CD4-positive, alpha-beta T cell (primary cell): ENCODE data around the gene HSPB2. TPM values are rescaled to one million over a fixed set of nuclear protein-coding genes. Genes with fewer than 3 reads are reported as not detected.
A peak's percentile ranks its signal among the peaks of the same experiment; 100 is the strongest.

Source experiments
- ATAC-seq: fragments of 200-7000 bp; cut with Tn5 transposase; one replicate; pipeline ENCODE4 v1.10.0; 2022; ENCODE audit warnings: mild to moderate bottlenecking; ENCODE audit not compliant: poor library complexity
- CTCF ChIA-PET: fragments of 350-600 bp; sonication (Branson Sonifier 250); formaldehyde crosslinking; loops from one replicate; lab custom pipeline; 2021; ENCODE audit warnings: antibody characterized with exemption, inconsistent platforms; lab: Charles Lee
- POLR2A ChIA-PET: fragments of 350-600 bp; sonication (Branson Sonifier 250); formaldehyde crosslinking; loops from one replicate; lab custom pipeline; 2021; ENCODE audit warnings: antibody characterized with exemption, inconsistent platforms; lab: Charles Lee
- DNase-seq, 14 experiments: peaks; one replicate each; pipeline ENCODE4 v3.0.0-alpha.2; 2013 to 2020; ENCODE audit warnings: mixed read lengths in 2 of 14
- H3K27ac ChIP-seq, 2 donors: one replicate each; pipeline versions ENCODE4 v1.5.1 to v1.7.0; 2013; ENCODE audit warnings: low read length in 2 of 2, low read depth in 1 of 2, mild to moderate bottlenecking in 1 of 2
- H3K27me3 ChIP-seq, 2 experiments: 1 replicate in 1 of 2; 2 replicates in 1 of 2; pipeline versions ENCODE4 v1.6.1 to v1.7.0; 2013; ENCODE audit warnings: low read length in 2 of 2, control low read depth in 1 of 2, mild to moderate bottlenecking in 1 of 2, moderate library complexity in 1 of 2; ENCODE audit not compliant: insufficient read depth in 2 of 2, control insufficient read depth in 1 of 2
- H3K36me3 ChIP-seq: one replicate; pipeline ENCODE4 v1.6.1; 2013; ENCODE audit warnings: low read length, control low read depth; ENCODE audit not compliant: insufficient read depth
- H3K4me1 ChIP-seq: one replicate; pipeline ENCODE4 v1.6.1; 2013; ENCODE audit warnings: low read length, control low read depth; ENCODE audit not compliant: insufficient read depth
- H3K4me3 ChIP-seq: one replicate; pipeline ENCODE4 v1.5.1; 2013; ENCODE audit warnings: mild to moderate bottlenecking, low read length, moderate library complexity
- H3K9me3 ChIP-seq, 2 experiments: 1 replicate in 1 of 2; 2 replicates in 1 of 2; pipeline versions ENCODE4 v1.6.1 to v1.7.0; 2013; ENCODE audit warnings: low read length in 2 of 2, mild to moderate bottlenecking in 2 of 2, control low read depth in 1 of 2, moderate library complexity in 1 of 2; ENCODE audit not compliant: control insufficient read depth in 1 of 2, insufficient read depth in 1 of 2
- H3K27ac Mint-ChIP-seq: one replicate; pipeline ENCODE4 v1.8.0; 2020; ENCODE audit warnings: mixed read lengths
- H3K27me3 Mint-ChIP-seq: one replicate; pipeline ENCODE4 v1.8.0; 2021; ENCODE audit warnings: mixed read lengths
- H3K36me3 Mint-ChIP-seq: one replicate; pipeline ENCODE4 v1.8.0; 2021; ENCODE audit warnings: low read depth, mixed read lengths
- H3K4me1 Mint-ChIP-seq: one replicate; pipeline ENCODE4 v1.8.0; 2021; ENCODE audit warnings: low read depth, mixed read lengths
- H3K4me3 Mint-ChIP-seq: one replicate; pipeline ENCODE4 v1.8.0; 2020; ENCODE audit warnings: mild to moderate bottlenecking, mixed read lengths
- H3K9me3 Mint-ChIP-seq: one replicate; pipeline ENCODE4 v1.8.0; 2020; ENCODE audit warnings: mixed read lengths
- intact Hi-C, 2 experiments: fragments of 100-400 bp; cut with DNase I in 1 of 2; cut with micrococcal nuclease in 1 of 2; formaldehyde crosslinking; loops; one replicate each; pipeline versions ENCODE4 v1.15.1 to v1.9.0; 2023 to 2025; cut with DNase I, micrococcal nuclease
- total RNA-seq, 174 experiments: library from RNA in 2 of 174; stranded (reverse) in 2 of 174; gene quantifications; one replicate each; pipeline ENCODE4 v1.2.3 and lab custom pipeline; 2021 to 2026
- TF ChIP-seq, protein P1 (sequence below): fragments of 200-600 bp; IDR thresholded peaks from one replicate; pipeline ENCODE4 v1.8.0; 2022; ENCODE audit warnings: antibody characterized with exemption, mild to moderate bottlenecking

Gene HSPB2
- total RNA-seq, 2 experiments from 2014 or later = not detected

DNA sequence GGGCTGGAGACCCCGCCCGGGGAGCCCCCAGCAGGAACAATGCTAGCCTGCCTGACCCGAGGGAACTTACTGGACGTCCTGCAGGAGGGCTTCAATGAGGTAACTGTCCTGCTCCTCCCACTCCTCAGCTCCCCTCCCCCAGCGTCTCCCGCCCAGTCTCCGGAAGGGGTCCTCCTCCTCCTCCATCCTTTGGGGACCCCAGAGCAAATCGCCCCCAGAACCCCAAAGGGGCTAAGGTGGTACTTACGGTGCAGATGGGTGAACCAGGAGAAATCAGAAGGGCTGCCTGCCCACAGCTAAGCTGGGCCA is 24.9 kb downstream of the HSPB2 start:
- ATAC-seq (no peak), DNase-seq (no peak)
- peaks cover 26% of the 10 kb centered on the region for H3K4me1 ChIP-seq
- intact Hi-C loops = loop anchor here in 1 of 2 experiments (5.0 kb wide), 1 partner anchor 85 kb away; no protein-coding TSS in a partner anchor
- POLR2A ChIA-PET = interaction anchor here (4.8 kb wide), 1 partner anchor 11 kb away, joined by 49 read pairs; no protein-coding TSS in a partner anchor
- peak overlapping the region in 1 of 2 donors; percentile 28 for H3K27ac ChIP-seq
- Mint-ChIP-seq H3K9me3 (no peaks in the 10 kb centered on the region), H3K27me3 (no peaks in the 10 kb centered on the region), H3K4me1 (peaks cover 43% of the 10 kb centered on the region), H3K36me3 (no peaks in the 10 kb centered on the region), H3K4me3 (peak overlapping the region; percentile 70), H3K27ac (peak overlapping the region; percentile 84)
- no peaks in the 10 kb centered on the region for H3K9me3 ChIP-seq
- peak overlapping the region; percentile 66 for H3K4me3 ChIP-seq
- CTCF ChIA-PET = interaction anchor here (1.2 kb wide), 1 partner anchor 10 kb away, joined by 5 read pairs; no protein-coding TSS in a partner anchor
- TF ChIP-seq, protein P1, sequence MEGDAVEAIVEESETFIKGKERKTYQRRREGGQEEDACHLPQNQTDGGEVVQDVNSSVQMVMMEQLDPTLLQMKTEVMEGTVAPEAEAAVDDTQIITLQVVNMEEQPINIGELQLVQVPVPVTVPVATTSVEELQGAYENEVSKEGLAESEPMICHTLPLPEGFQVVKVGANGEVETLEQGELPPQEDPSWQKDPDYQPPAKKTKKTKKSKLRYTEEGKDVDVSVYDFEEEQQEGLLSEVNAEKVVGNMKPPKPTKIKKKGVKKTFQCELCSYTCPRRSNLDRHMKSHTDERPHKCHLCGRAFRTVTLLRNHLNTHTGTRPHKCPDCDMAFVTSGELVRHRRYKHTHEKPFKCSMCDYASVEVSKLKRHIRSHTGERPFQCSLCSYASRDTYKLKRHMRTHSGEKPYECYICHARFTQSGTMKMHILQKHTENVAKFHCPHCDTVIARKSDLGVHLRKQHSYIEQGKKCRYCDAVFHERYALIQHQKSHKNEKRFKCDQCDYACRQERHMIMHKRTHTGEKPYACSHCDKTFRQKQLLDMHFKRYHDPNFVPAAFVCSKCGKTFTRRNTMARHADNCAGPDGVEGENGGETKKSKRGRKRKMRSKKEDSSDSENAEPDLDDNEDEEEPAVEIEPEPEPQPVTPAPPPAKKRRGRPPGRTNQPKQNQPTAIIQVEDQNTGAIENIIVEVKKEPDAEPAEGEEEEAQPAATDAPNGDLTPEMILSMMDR = no peak
- no peaks in the 10 kb centered on the region for H3K27me3 ChIP-seq
- H3K36me3 ChIP-seq = no peaks in the 10 kb centered on the region

DNA sequence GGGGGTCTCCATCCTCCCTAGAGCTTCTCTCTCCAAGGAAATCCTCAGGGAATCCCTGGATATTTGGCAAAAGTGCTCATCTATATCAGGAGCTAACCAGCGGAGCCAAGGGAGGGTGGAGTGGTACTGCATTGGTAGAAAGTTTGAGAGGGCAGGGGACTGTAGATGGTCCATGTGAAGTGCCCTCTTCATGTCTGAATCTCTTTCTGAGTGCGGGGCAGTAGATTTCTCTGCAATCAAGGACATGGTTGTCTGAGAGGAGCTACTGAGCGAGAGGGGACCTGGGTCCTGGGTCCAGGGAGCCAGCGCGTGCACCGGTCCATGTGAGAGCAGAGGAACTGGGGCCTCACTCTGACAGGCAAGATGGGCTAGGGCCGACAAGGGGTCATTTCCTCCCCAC is 25.3 kb downstream of the HSPB2 start:
- H3K27ac ChIP-seq = peak overlapping the region in 1 of 2 donors; percentile 28
- peak overlapping the region; percentile 84 for H3K27ac Mint-ChIP-seq

DNA sequence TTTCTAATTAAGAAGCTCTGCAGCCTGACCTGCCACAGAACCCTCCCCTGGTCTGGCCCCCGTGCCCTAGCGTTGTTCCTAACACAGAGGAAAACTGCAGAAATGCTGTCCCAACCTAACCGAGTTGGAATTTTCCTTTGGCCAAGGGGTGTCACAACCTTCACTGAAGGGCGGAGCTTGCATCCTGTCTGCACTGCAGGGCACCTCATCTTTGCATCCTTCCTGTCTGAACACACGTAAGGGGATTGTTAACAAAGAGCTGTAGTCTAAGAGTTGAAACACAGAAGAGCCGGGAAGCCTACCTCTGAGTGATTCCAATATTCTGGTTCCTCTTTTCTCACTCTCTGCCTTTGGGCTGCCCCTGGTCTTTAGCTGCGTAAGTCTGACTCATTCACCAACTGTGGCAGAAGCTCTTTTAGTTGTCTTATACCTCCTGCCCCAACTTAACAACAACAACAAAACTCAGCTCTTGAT is 26.2 kb downstream of the HSPB2 start:
- Histone ChIP-seq H3K27ac (peak overlapping the region in 1 of 2 donors; percentile 25), H3K4me3 (no peak overlapping the region), H3K9me3 (no peaks in the 10 kb centered on the region), H3K36me3 (no peaks in the 10 kb centered on the region), H3K4me1 (peaks cover 26% of the 10 kb centered on the region), H3K27me3 (no peaks in the 10 kb centered on the region)
- peaks cover 39% of the 10 kb centered on the region for H3K4me1 Mint-ChIP-seq
- H3K36me3 Mint-ChIP-seq = no peaks in the 10 kb centered on the region
- ATAC-seq (peak; percentile 72), DNase-seq (peak in 5 of 14 experiments; percentile 11 to 62 (median 51))
- peak overlapping the region; percentile 70 for H3K4me3 Mint-ChIP-seq
- no peaks in the 10 kb centered on the region for H3K27me3 Mint-ChIP-seq
- POLR2A ChIA-PET = interaction anchor here (0.6 to 4.8 kb wide), 3 partner anchors 12 to 68 kb away, joined by 3 to 49 read pairs (median 5); partner anchors contain the start of gene ALG9
- no peaks in the 10 kb centered on the region for H3K9me3 Mint-ChIP-seq
- intact Hi-C loops = loop anchor here (2.0 to 5.0 kb wide), 2 partner anchors 44 to 84 kb away; no protein-coding TSS in a partner anchor
- TF ChIP-seq, protein P1 = no peak
- H3K27ac Mint-ChIP-seq = peak overlapping the region; percentile 84
- CTCF ChIA-PET = interaction anchor here (0.7 to 1.6 kb wide), 5 partner anchors 11 to 148 kb away, joined by 3 read pairs; partner anchors contain the start of genes SDHD and TIMM8B

More for the DNA sequence above, 25.3 kb downstream of the HSPB2 start:
- no peaks in the 10 kb centered on the region for H3K36me3 Mint-ChIP-seq
- no peaks in the 10 kb centered on the region for H3K36me3 ChIP-seq
- TF ChIP-seq, protein P1 = no peak
- intact Hi-C loops = loop anchor here (2.0 to 5.0 kb wide), 2 partner anchors 45 to 84 kb away; no protein-coding TSS in a partner anchor
- POLR2A ChIA-PET = interaction anchor here (1.6 to 4.8 kb wide), 2 partner anchors 11 to 67 kb away, joined by 5 to 49 read pairs; partner anchors contain the start of gene ALG9
- no peak overlapping the region for H3K4me3 ChIP-seq
- peaks cover 39% of the 10 kb centered on the region for H3K4me1 Mint-ChIP-seq
- ATAC-seq (no peak), DNase-seq (peak in 1 of 14 experiments; percentile 14)
- H3K27me3 ChIP-seq = no peaks in the 10 kb centered on the region
- CTCF ChIA-PET = interaction anchor here (0.7 to 1.3 kb wide), 3 partner anchors 11 to 13 kb away, joined by 3 to 5 read pairs (median 3); no protein-coding TSS in a partner anchor
- H3K4me3 Mint-ChIP-seq = peak overlapping the region; percentile 70
- H3K9me3 ChIP-seq = no peaks in the 10 kb centered on the region
- peaks cover 26% of the 10 kb centered on the region for H3K4me1 ChIP-seq
- no peaks in the 10 kb centered on the region for H3K27me3 Mint-ChIP-seq
- no peaks in the 10 kb centered on the region for H3K9me3 Mint-ChIP-seq
